Gastrocnemius medialis (tissue), 4 donors: ENCODE data around the gene FLVCR1. TPM values are rescaled to one million over a fixed set of nuclear protein-coding genes. Genes with fewer than 3 reads are reported as not detected.
"Not testable (repeated sequence)": the region's sequence is repeated elsewhere in the genome, so short reads cannot be mapped to it uniquely, and the experiment has no call there.

Source experiments
- ATAC-seq, 2 donors: fragments of 150-250 bp; one replicate each; pipeline ENCODE4 v1.9.1; 2016
- DNase-seq, 2 donors: peaks; one replicate each; pipeline ENCODE4 v3.0.0-alpha.2; 2019
- H3K27ac ChIP-seq, 4 donors: fragments of 200-600 bp; sonication (generic); 1 replicate in 1 of 4; 2 replicates in 3 of 4; pipeline ENCODE4 v1.5.1; 2016 to 2018; ENCODE audit warnings: mild to moderate bottlenecking in 2 of 4, moderate library complexity in 1 of 4
- H3K27me3 ChIP-seq, 3 donors: fragments of 200-600 bp; sonication (generic) in 2 of 3; 1 replicate in 1 of 3; 2 replicates in 2 of 3; pipeline versions ENCODE4 v1.5.1 to v1.6.0; 2016 to 2019; ENCODE audit warnings: mild to moderate bottlenecking in 1 of 3, moderate library complexity in 1 of 3
- H3K36me3 ChIP-seq, 2 donors: fragments of 200-600 bp; sonication (generic) in 1 of 2; one replicate each; pipeline ENCODE4 v1.5.1; 2017 to 2018
- H3K4me1 ChIP-seq, 2 donors: fragments of 200-600 bp; sonication (generic) in 1 of 2; one replicate each; pipeline ENCODE4 v1.5.1; 2016 to 2017; ENCODE audit warnings: mild to moderate bottlenecking in 2 of 2
- H3K4me3 ChIP-seq, 4 donors: fragments of 200-600 bp; sonication (generic) in 3 of 4; 1 replicate in 1 of 4; 2 replicates in 3 of 4; pipeline ENCODE4 v1.5.1; 2016 to 2019; ENCODE audit warnings: mild to moderate bottlenecking in 2 of 4
- H3K9me3 ChIP-seq, 3 donors: fragments of 200-600 bp; sonication (generic) in 2 of 3; 1 replicate in 1 of 3; 2 replicates in 2 of 3; pipeline ENCODE4 v1.5.1; 2016 to 2019
- CTCF ChIP-seq, 5 experiments: fragments of 450-650 bp in 3 of 5; fragments of 200-600 bp in 2 of 5; sonication (generic) in 2 of 5; IDR thresholded peaks in 4 of 5; conservative IDR thresholded peaks in 1 of 5; 1 replicate in 4 of 5; 2 replicates in 1 of 5; pipeline ENCODE4 v1.5.1; 2016 to 2019; ENCODE audit warnings: antibody characterized with exemption in 5 of 5, mild to moderate bottlenecking in 3 of 5, moderate library complexity in 3 of 5
- POLR2A ChIP-seq, 2 donors: fragments of 450-650 bp; IDR thresholded peaks; one replicate each; pipeline ENCODE4 v1.6.1; 2017; ENCODE audit warnings: antibody characterized with exemption in 2 of 2, mild to moderate bottlenecking in 2 of 2, moderate library complexity in 2 of 2
- in situ Hi-C, 4 donors: fragments of 200-750 bp; cut with MboI; loops; one replicate each; pipeline versions ENCODE4 v1.15.0 to v1.8.0; 2017; ENCODE audit warnings: low sequenced_read_pairs in 4 of 4
- intact Hi-C: fragments of 100-400 bp; cut with DNase I; formaldehyde crosslinking; loops from one replicate; pipeline ENCODE4 v1.15.1; 2023; ENCODE audit warnings: low total_unique reads
- total RNA-seq, 4 donors: library from RNA; depleted of rRNA; stranded (reverse); fragments of >200 nt; gene quantifications; one replicate each; pipeline versions ENCODE4 v1.1.0 to v1.2.3, GENCODE V29; 2016

The FLVCR1 gene
- total RNA-seq, 4 donors from 2014 or later, result 0.66 to 19.8 (median 1.7) TPM

- H3K9me3 ChIP-seq, result no peaks in the 10 kb centered on the region
- no peak for TF ChIP-seq CTCF (IDR thresholded peaks at IDR 0.05 in 4 of 5, conservative IDR thresholded peaks at IDR 0.05 in 1 of 5)
- no peak for TF ChIP-seq POLR2A (IDR thresholded peaks at IDR 0.05)
- DNase-seq, result no peak
- intact Hi-C loops (no loop called here), in situ Hi-C loops (no loop called here)
- H3K27ac ChIP-seq, result no peak overlapping the region
- ATAC-seq, result no peak
- no peaks in the 10 kb centered on the region for H3K36me3 ChIP-seq
- H3K27me3 ChIP-seq, result no peaks in the 10 kb centered on the region
- H3K4me3 ChIP-seq, result no peak overlapping the region
- no peaks in the 10 kb centered on the region for H3K4me1 ChIP-seq
These were observed 30.8 kb upstream of the FLVCR1 start for GRCh38 chr1:212827171-212827776.

- H3K36me3 ChIP-seq, result no peaks in the 10 kb centered on the region
- no peaks in the 10 kb centered on the region for H3K9me3 ChIP-seq
- no peak overlapping the region for H3K4me3 ChIP-seq
- H3K4me1 ChIP-seq, result no peaks in the 10 kb centered on the region
- DNase-seq, result no peak
- in situ Hi-C loops, result no loop called here
- no peak overlapping the region for H3K27ac ChIP-seq
- TF ChIP-seq CTCF (IDR thresholded peaks at IDR 0.05 in 4 of 5, conservative IDR thresholded peaks at IDR 0.05 in 1 of 5) (no peak), POLR2A (IDR thresholded peaks at IDR 0.05) (no peak)
- intact Hi-C loops, result no loop called here
- ATAC-seq, result no peak
- no peaks in the 10 kb centered on the region for H3K27me3 ChIP-seq
These were observed 30.2 kb upstream of the FLVCR1 start for GRCh38 chr1:212827831-212828278.

- intact Hi-C loops, result no loop called here
These were observed 29.7 kb upstream of the FLVCR1 start for GRCh38 chr1:212828395-212828794.

GRCh38 chr1:212833211-212834207 is 24.6 kb upstream of the FLVCR1 start:
- H3K27me3 ChIP-seq, H3K36me3 ChIP-seq, ATAC-seq, H3K4me1 ChIP-seq, intact Hi-C loops, DNase-seq, H3K4me3 ChIP-seq, H3K9me3 ChIP-seq, in situ Hi-C loops, H3K27ac ChIP-seq: not testable (repeated sequence)

More at GRCh38 chr1:212828395-212828794, 29.7 kb upstream of the FLVCR1 start:
- Histone ChIP-seq H3K27me3 (no peaks in the 10 kb centered on the region), H3K36me3 (no peaks in the 10 kb centered on the region), H3K27ac (no peak overlapping the region), H3K9me3 (no peaks in the 10 kb centered on the region), H3K4me1 (no peaks in the 10 kb centered on the region), H3K4me3 (no peak overlapping the region)
- DNase-seq (no peak), ATAC-seq (no peak)
- TF ChIP-seq CTCF (IDR thresholded peaks at IDR 0.05 in 4 of 5, conservative IDR thresholded peaks at IDR 0.05 in 1 of 5) (no peak), POLR2A (IDR thresholded peaks at IDR 0.05) (no peak)
- in situ Hi-C loops, result no loop called here

DNA sequence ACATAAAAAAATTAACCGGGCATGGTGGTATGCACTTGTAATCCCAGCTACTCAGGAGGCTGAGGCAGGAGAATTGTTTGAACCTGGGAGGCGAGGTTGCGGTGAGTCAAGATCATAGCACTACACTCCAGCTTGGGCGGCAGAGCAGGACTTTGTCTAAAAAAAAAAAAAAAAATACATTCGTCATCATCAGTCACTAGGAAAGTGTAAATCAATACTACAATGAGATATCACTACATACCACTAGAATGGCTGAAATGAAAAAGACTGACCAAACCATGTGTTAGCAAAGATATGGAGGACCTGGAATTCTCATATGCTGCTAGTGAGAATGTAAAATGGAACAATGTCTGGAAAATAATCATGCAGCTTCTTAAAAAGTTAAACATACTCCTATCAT is 19.9 kb upstream of the FLVCR1 start:
- intact Hi-C loops, result no loop called here
- H3K27ac ChIP-seq, result no peak overlapping the region
- ATAC-seq (no peak), DNase-seq (no peak)
- in situ Hi-C loops, result no loop called here
- no peak overlapping the region for H3K4me3 ChIP-seq
- no peak for TF ChIP-seq CTCF (IDR thresholded peaks at IDR 0.05 in 4 of 5, conservative IDR thresholded peaks at IDR 0.05 in 1 of 5)
- TF ChIP-seq POLR2A (IDR thresholded peaks at IDR 0.05), result no peak
- no peaks in the 10 kb centered on the region for H3K4me1 ChIP-seq
- H3K9me3 ChIP-seq, result no peaks in the 10 kb centered on the region
- no peaks in the 10 kb centered on the region for H3K36me3 ChIP-seq
- no peaks in the 10 kb centered on the region for H3K27me3 ChIP-seq

DNA sequence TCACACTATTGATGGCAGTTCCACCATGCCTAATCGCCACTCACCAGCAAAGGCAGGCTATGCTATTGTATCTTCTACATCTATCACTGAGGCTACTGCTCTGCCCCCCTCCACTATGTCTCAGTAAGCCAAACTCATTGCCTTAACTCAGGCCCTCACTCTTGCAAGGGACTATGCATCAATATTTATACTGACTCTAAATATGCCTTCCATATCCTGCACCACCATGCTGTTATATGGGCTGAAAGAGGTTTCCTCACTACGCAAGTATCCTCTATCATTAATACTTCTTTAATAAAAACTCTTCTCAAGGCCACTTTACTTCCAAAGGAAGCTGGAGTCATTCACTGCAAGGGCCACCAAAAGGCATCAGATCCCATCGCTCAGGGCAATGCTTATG is 13.6 kb upstream of the FLVCR1 start:
- in situ Hi-C loops, H3K27me3 ChIP-seq: not testable (repeated sequence)

More for the DNA sequence above, 13.6 kb upstream of the FLVCR1 start:
- ATAC-seq, H3K9me3 ChIP-seq, H3K36me3 ChIP-seq, H3K4me3 ChIP-seq, DNase-seq, H3K4me1 ChIP-seq, H3K27ac ChIP-seq, intact Hi-C loops: not testable (repeated sequence)
